Measurements from ENCODE around the gene PITPNM3. TPM values are rescaled to one million over a fixed set of nuclear protein-coding genes. Genes with fewer than 3 reads are reported as not detected.

The PITPNM3 gene
- polyA plus RNA-seq, 3 donors, result 0.29 TPM; not detected in 2

DNA sequence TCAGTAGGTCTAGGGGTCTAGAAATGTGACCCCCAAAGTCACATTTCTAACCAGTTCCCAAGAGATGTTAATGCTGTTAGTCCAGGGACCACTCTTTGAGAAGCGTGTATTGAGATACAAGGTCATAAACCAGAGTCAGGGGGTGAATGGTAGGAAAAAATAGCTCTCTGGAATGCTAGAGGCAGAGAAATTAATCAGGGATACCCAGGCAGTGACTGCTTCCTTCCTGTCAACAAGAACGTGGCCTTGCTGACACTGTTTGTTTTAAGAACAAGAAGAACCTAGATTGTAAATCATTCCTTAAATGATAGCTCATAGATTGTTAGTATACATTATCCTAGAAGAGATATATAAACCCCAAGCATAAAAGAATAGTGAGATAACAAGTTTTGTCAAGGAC, 43.8 kb downstream of the PITPNM3 start:
- peaks cover 0 to 8% (median 5%) of the 10 kb centered on the region in 3 donors for H3K27me3 Mint-ChIP-seq (ENCODE audit: low read depth in 3 of 3)
- H4K20me1 ChIP-seq (ENCODE audit: insufficient read depth, low read length), result no peaks in the 10 kb centered on the region
- no peak overlapping the region for H2AFZ ChIP-seq (ENCODE audit: insufficient read depth, low read depth, low read length, poor library complexity, severe bottlenecking)
- H3K79me2 ChIP-seq (ENCODE audit: insufficient read depth, low read length), result no peaks in the 10 kb centered on the region
- no peak overlapping the region for H3K4me3 ChIP-seq (replicated peaks in 1 of 3; ENCODE audit: low read depth in 2 of 3, low read length in 3 of 3)
- no peak for DNase-seq
- no peak overlapping the region for H3K4me2 ChIP-seq (replicated peaks; ENCODE audit: extremely low read depth, low read length, poor library complexity, severe bottlenecking)
- H3K27ac ChIP-seq (ENCODE audit: low read depth in 1 of 2, low read length in 2 of 2), result no peak overlapping the region
- no peaks in the 10 kb centered on the region for H3K36me3 ChIP-seq (replicated peaks in 1 of 2; ENCODE audit: control insufficient read depth in 1 of 2, insufficient read depth in 2 of 2, low read length in 2 of 2)
- TF ChIP-seq, protein P1, sequence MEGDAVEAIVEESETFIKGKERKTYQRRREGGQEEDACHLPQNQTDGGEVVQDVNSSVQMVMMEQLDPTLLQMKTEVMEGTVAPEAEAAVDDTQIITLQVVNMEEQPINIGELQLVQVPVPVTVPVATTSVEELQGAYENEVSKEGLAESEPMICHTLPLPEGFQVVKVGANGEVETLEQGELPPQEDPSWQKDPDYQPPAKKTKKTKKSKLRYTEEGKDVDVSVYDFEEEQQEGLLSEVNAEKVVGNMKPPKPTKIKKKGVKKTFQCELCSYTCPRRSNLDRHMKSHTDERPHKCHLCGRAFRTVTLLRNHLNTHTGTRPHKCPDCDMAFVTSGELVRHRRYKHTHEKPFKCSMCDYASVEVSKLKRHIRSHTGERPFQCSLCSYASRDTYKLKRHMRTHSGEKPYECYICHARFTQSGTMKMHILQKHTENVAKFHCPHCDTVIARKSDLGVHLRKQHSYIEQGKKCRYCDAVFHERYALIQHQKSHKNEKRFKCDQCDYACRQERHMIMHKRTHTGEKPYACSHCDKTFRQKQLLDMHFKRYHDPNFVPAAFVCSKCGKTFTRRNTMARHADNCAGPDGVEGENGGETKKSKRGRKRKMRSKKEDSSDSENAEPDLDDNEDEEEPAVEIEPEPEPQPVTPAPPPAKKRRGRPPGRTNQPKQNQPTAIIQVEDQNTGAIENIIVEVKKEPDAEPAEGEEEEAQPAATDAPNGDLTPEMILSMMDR (IDR thresholded peaks at IDR 0.05), result no peak
- no peak overlapping the region for H3K4me3 Mint-ChIP-seq
- H3K9me3 ChIP-seq (replicated peaks in 1 of 2; ENCODE audit: control insufficient read depth in 1 of 2, insufficient read depth in 1 of 2, low read length in 2 of 2), result no peaks in the 10 kb centered on the region
- intact Hi-C loops (cut with micrococcal nuclease), result no loop called here
- H3K36me3 Mint-ChIP-seq, result no peaks in the 10 kb centered on the region
- H3K4me1 Mint-ChIP-seq, result peaks cover 2% of the 10 kb centered on the region
- WGBS (ENCODE audit: insufficient coverage), result no CpG with 5 or more reads among the region's 2 CpGs
- H3K4me1 ChIP-seq (ENCODE audit: control insufficient read depth in 1 of 2, insufficient read depth in 2 of 2, low read length in 2 of 2), result no peaks in the 10 kb centered on the region
- no peak overlapping the region for H3K9ac ChIP-seq (ENCODE audit: insufficient read depth, low read length, poor library complexity, severe bottlenecking)
- H3K27me3 ChIP-seq (ENCODE audit: control insufficient read depth in 2 of 2, insufficient read depth in 2 of 2, low read length in 2 of 2), result peaks cover 0 to 3% of the 10 kb centered on the region in 2 donors
- no peak overlapping the region for H3K27ac Mint-ChIP-seq
- no peaks in the 10 kb centered on the region for H3K9me3 Mint-ChIP-seq

DNA sequence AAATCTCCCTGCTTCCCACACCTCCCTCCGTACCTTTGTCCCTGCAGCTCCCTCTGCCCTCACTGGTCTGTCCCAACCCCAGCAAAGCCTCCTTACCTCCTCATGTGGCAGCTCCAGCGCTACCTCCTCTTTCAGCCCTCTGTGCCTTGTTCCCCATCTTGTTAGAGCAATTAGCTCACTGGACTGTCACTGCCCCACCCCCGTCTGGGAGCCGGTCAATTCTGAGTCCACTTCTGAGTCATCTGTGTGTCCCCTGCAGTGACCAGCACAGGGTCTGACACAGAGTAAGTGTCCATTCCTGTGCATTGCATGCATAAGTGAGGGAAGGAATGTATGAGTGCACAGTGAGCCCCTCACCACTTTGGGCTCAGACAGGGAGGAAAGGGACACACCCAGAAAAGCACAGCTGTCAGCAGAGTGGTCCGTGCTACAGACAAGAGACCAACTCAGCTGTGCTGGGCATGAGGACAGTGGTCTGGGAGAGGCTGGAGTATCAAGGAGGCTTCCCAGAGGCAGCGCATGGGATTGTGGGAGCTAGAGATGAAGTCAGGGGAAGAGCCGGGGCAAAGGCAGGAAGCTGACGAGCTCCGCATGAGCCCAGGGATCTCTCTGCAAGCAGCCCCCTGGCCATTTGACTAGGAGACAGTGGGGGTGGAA, 45.9 kb downstream of the PITPNM3 start:
- Histone ChIP-seq H2AFZ (ENCODE audit: insufficient read depth, low read depth, low read length, poor library complexity, severe bottlenecking) (no peak overlapping the region), H3K4me3 (replicated peaks in 1 of 3; ENCODE audit: low read depth in 2 of 3, low read length in 3 of 3) (no peak overlapping the region), H3K9ac (ENCODE audit: insufficient read depth, low read length, poor library complexity, severe bottlenecking) (no peak overlapping the region), H3K4me1 (ENCODE audit: control insufficient read depth in 1 of 2, insufficient read depth in 2 of 2, low read length in 2 of 2) (no peaks in the 10 kb centered on the region), H3K27ac (ENCODE audit: low read depth in 1 of 2, low read length in 2 of 2) (no peak overlapping the region), H3K4me2 (replicated peaks; ENCODE audit: extremely low read depth, low read length, poor library complexity, severe bottlenecking) (no peak overlapping the region), H3K36me3 (replicated peaks in 1 of 2; ENCODE audit: control insufficient read depth in 1 of 2, insufficient read depth in 2 of 2, low read length in 2 of 2) (no peaks in the 10 kb centered on the region), H3K27me3 (ENCODE audit: control insufficient read depth in 2 of 2, insufficient read depth in 2 of 2, low read length in 2 of 2) (peaks cover 0 to 3% of the 10 kb centered on the region in 2 donors), H3K79me2 (ENCODE audit: insufficient read depth, low read length) (no peaks in the 10 kb centered on the region), H4K20me1 (ENCODE audit: insufficient read depth, low read length) (no peaks in the 10 kb centered on the region), H3K9me3 (replicated peaks in 1 of 2; ENCODE audit: control insufficient read depth in 1 of 2, insufficient read depth in 1 of 2, low read length in 2 of 2) (no peaks in the 10 kb centered on the region)
- DNase-seq, result no peak
- H3K9me3 Mint-ChIP-seq, result no peaks in the 10 kb centered on the region
- H3K4me3 Mint-ChIP-seq, result no peak overlapping the region
- H3K4me1 Mint-ChIP-seq, result no peaks in the 10 kb centered on the region
- no peaks in the 10 kb centered on the region for H3K36me3 Mint-ChIP-seq
- peaks cover 0 to 11% (median 6%) of the 10 kb centered on the region in 3 donors for H3K27me3 Mint-ChIP-seq (ENCODE audit: low read depth in 3 of 3)
- no peak overlapping the region for H3K27ac Mint-ChIP-seq
- TF ChIP-seq, protein P1 (IDR thresholded peaks at IDR 0.05), result no peak
- intact Hi-C loops (cut with micrococcal nuclease), result no loop called here
- 92% methylated on average over 8 of the region's 9 CpGs for WGBS (ENCODE audit: insufficient coverage)
